Loucy (cell line): ENCODE measurements around the gene TAF4.

Source experiments
- H2AFZ ChIP-seq: fragments of 200-600 bp; sonication (generic); 2 replicates; pipeline ENCODE4 v1.6.0; 2016; ENCODE audit warnings: antibody characterized with exemption, mild to moderate bottlenecking, low read length, moderate library complexity
- H3F3A ChIP-seq: fragments of 200-600 bp; 2 replicates; pipeline ENCODE4 v1.6.0; 2016; ENCODE audit warnings: antibody characterized with exemption, low read depth, mild to moderate bottlenecking
- H3K27me3 ChIP-seq: fragments of 200-600 bp; sonication (generic); 2 replicates; pipeline ENCODE4 v1.6.1; 2014; ENCODE audit warnings: low read length, mild to moderate bottlenecking; ENCODE audit not compliant: insufficient read depth, poor library complexity, severe bottlenecking
- H3K36me3 ChIP-seq: fragments of 200-600 bp; sonication (generic); 2 replicates; pipeline ENCODE4 v1.6.1; 2016; ENCODE audit warnings: low read length; ENCODE audit not compliant: insufficient read depth
- H3K4me1 ChIP-seq: fragments of 200-600 bp; sonication (generic); 2 replicates; pipeline ENCODE4 v1.5.1; 2014; ENCODE audit warnings: low read length, mild to moderate bottlenecking; ENCODE audit not compliant: insufficient read depth, poor library complexity, severe bottlenecking
- H3K4me2 ChIP-seq: fragments of 200-600 bp; sonication (generic); 2 replicates; pipeline ENCODE4 v1.6.0; 2014; ENCODE audit warnings: antibody characterized with exemption, low read length, low read depth, mild to moderate bottlenecking; ENCODE audit not compliant: poor library complexity, severe bottlenecking
- H3K4me3 ChIP-seq: fragments of 200-600 bp; sonication (generic); 2 replicates; pipeline ENCODE4 v1.5.1; 2014; ENCODE audit warnings: low read length, mild to moderate bottlenecking, mixed read lengths; ENCODE audit not compliant: poor library complexity, severe bottlenecking
- H3K79me2 ChIP-seq: fragments of 200-600 bp; sonication (generic); 2 replicates; pipeline ENCODE4 v1.6.1; 2014; ENCODE audit warnings: low read length; ENCODE audit not compliant: insufficient read depth
- H3K9ac ChIP-seq: fragments of 200-600 bp; sonication (generic); 2 replicates; pipeline ENCODE4 v1.6.0; 2014; ENCODE audit warnings: mild to moderate bottlenecking, low read depth, low read length, moderate library complexity; ENCODE audit not compliant: poor library complexity, severe bottlenecking
- H3K9me2 ChIP-seq: fragments of 200-600 bp; sonication (generic); replicated peaks from 2 replicates; pipeline ENCODE4 v1.6.1; 2016; ENCODE audit warnings: low read depth, low read length, mixed read lengths
- H3K9me3 ChIP-seq: fragments of 200-600 bp; sonication (generic); 2 replicates; pipeline ENCODE4 v1.6.1; 2014; ENCODE audit warnings: mild to moderate bottlenecking, antibody characterized with exemption, low read length, low read depth; ENCODE audit not compliant: insufficient read depth
- H4K20me1 ChIP-seq: fragments of 200-600 bp; sonication (generic); 2 replicates; pipeline ENCODE4 v1.6.0; 2014; ENCODE audit warnings: antibody characterized with exemption, low read length, mild to moderate bottlenecking; ENCODE audit not compliant: insufficient read depth, poor library complexity, severe bottlenecking
- CTCF ChIP-seq: fragments of 200-600 bp; sonication (generic); conservative IDR thresholded peaks from 2 replicates; pipeline ENCODE4 v1.5.1; 2014; ENCODE audit warnings: mild to moderate bottlenecking, antibody characterized with exemption, low read length
- EZH2phosphoT487 ChIP-seq: fragments of 200-600 bp; IDR thresholded peaks from 2 replicates; pipeline ENCODE4 v1.6.1; 2018; ENCODE audit warnings: antibody characterized with exemption, mild to moderate bottlenecking, moderate library complexity, borderline replicate concordance

Gene TAF4

GRCh38 chr20:62043131-62043914 is 22.4 kb downstream of the TAF4 start:
- Histone ChIP-seq H3K9ac (no peak overlapping the region), H2AFZ (no peak overlapping the region), H3K36me3 (peaks cover 8% of the 10 kb centered on the region; the same call in 1 of the 2 replicates), H3K9me2 (no peaks in the 10 kb centered on the region), H4K20me1 (peaks cover 28% of the 10 kb centered on the region), H3K4me1 (peaks cover 5% of the 10 kb centered on the region), H3K4me2 (no peak overlapping the region), H3F3A (no peaks in the 10 kb centered on the region), H3K27me3 (no peaks in the 10 kb centered on the region), H3K9me3 (no peaks in the 10 kb centered on the region), H3K4me3 (no peak overlapping the region), H3K79me2 (peaks cover 100% of the 10 kb centered on the region)
- TF ChIP-seq CTCF (no peak), EZH2phosphoT487 (no peak)

GRCh38 chr20:62042025-62042820 is 23.5 kb downstream of the TAF4 start:
- H3K9me3 ChIP-seq: no peaks in the 10 kb centered on the region

GRCh38 chr20:62040933-62041332 is 24.7 kb downstream of the TAF4 start:
- no peaks in the 10 kb centered on the region for H3K9me3 ChIP-seq
- no peaks in the 10 kb centered on the region for H3K27me3 ChIP-seq
- H3K79me2 ChIP-seq: peaks cover 100% of the 10 kb centered on the region
- peaks cover under 1% of the 10 kb centered on the region for H3K4me1 ChIP-seq
- H3K9me2 ChIP-seq: no peaks in the 10 kb centered on the region
- H2AFZ ChIP-seq: no peak overlapping the region
- no peak for TF ChIP-seq CTCF
- no peak for TF ChIP-seq EZH2phosphoT487
- peaks cover 19% of the 10 kb centered on the region for H4K20me1 ChIP-seq
- H3K4me3 ChIP-seq: no peak overlapping the region
- H3K9ac ChIP-seq: no peak overlapping the region
- peaks cover 8% of the 10 kb centered on the region; the same call in 1 of the 2 replicates for H3K36me3 ChIP-seq
- no peak overlapping the region for H3K4me2 ChIP-seq
- no peaks in the 10 kb centered on the region for H3F3A ChIP-seq

More at GRCh38 chr20:62042025-62042820, 23.5 kb downstream of the TAF4 start:
- TF ChIP-seq CTCF: no peak
- no peak for TF ChIP-seq EZH2phosphoT487
- H3K4me1 ChIP-seq: peaks cover 5% of the 10 kb centered on the region
- H3K79me2 ChIP-seq: peaks cover 100% of the 10 kb centered on the region
- peaks cover 19% of the 10 kb centered on the region for H4K20me1 ChIP-seq
- H3K36me3 ChIP-seq: peaks cover 8% of the 10 kb centered on the region; the same call in 1 of the 2 replicates
- no peak overlapping the region for H3K9ac ChIP-seq
- no peaks in the 10 kb centered on the region for H3F3A ChIP-seq
- no peaks in the 10 kb centered on the region for H3K27me3 ChIP-seq
- no peaks in the 10 kb centered on the region for H3K9me2 ChIP-seq
- H3K4me2 ChIP-seq: no peak overlapping the region
- H2AFZ ChIP-seq: no peak overlapping the region
- no peak overlapping the region for H3K4me3 ChIP-seq
